ENCODE data around the gene SPOCD1. TPM values are rescaled to one million over a fixed set of nuclear protein-coding genes. Genes with fewer than 3 reads are reported as not detected.

Gene SPOCD1
- total RNA-seq, 1 donor from 2014 or later, result not detected

GRCh38 chr1:31782421-31783410 is 33.1 kb downstream of the SPOCD1 start:
- Histone ChIP-seq H3K9me3 (replicated peaks) (no peaks in the 10 kb centered on the region), H3K4me1 (peaks cover 20% of the 10 kb centered on the region), H3K27ac (replicated peaks) (peak overlapping the region; percentile 43), H3K36me3 (no peaks in the 10 kb centered on the region), H3K4me3 (no peak overlapping the region), H3K27me3 (ENCODE audit: low read depth) (peaks cover 8% of the 10 kb centered on the region)
- no peak for TF ChIP-seq CTCF (IDR thresholded peaks at IDR 0.05; ENCODE audit: borderline replicate concordance)
- intact Hi-C loops (cut with micrococcal nuclease), result loop anchor here (10.0 kb wide), 1 partner anchor 68 kb away; no protein-coding TSS in a partner anchor
- DNase-seq, result no peak

- no peak for DNase-seq
- TF ChIP-seq CTCF (IDR thresholded peaks at IDR 0.05; ENCODE audit: borderline replicate concordance), result no peak
- peak overlapping the region; percentile 43 for H3K27ac ChIP-seq (replicated peaks)
- H3K4me1 ChIP-seq, result peaks cover 20% of the 10 kb centered on the region
- no peaks in the 10 kb centered on the region for H3K9me3 ChIP-seq (replicated peaks)
- H3K4me3 ChIP-seq, result no peak overlapping the region
- intact Hi-C loops (cut with micrococcal nuclease), result loop anchor here (10.0 kb wide), 1 partner anchor 67 kb away; no protein-coding TSS in a partner anchor
- peaks cover 15% of the 10 kb centered on the region for H3K27me3 ChIP-seq (ENCODE audit: low read depth)
- H3K36me3 ChIP-seq, result no peaks in the 10 kb centered on the region
Measured at GRCh38 chr1:31781756-31782371, 34.0 kb downstream of the SPOCD1 start.

GRCh38 chr1:31781138-31781755 is 34.6 kb downstream of the SPOCD1 start:
- no peak for DNase-seq
- Histone ChIP-seq H3K36me3 (no peaks in the 10 kb centered on the region), H3K4me3 (no peak overlapping the region), H3K27ac (replicated peaks) (no peak overlapping the region), H3K27me3 (ENCODE audit: low read depth) (peaks cover 21% of the 10 kb centered on the region), H3K9me3 (replicated peaks) (no peaks in the 10 kb centered on the region), H3K4me1 (peaks cover 20% of the 10 kb centered on the region)
- no peak for TF ChIP-seq CTCF (IDR thresholded peaks at IDR 0.05; ENCODE audit: borderline replicate concordance)
- intact Hi-C loops (cut with micrococcal nuclease), result loop anchor here (10.0 kb wide), 1 partner anchor 66 kb away; no protein-coding TSS in a partner anchor

GRCh38 chr1:31780632-31781031 is 35.2 kb downstream of the SPOCD1 start:
- Histone ChIP-seq H3K4me3 (no peak overlapping the region), H3K4me1 (peaks cover 20% of the 10 kb centered on the region), H3K27me3 (ENCODE audit: low read depth) (peaks cover 27% of the 10 kb centered on the region), H3K36me3 (no peaks in the 10 kb centered on the region), H3K9me3 (replicated peaks) (no peaks in the 10 kb centered on the region), H3K27ac (replicated peaks) (no peak overlapping the region)
- TF ChIP-seq CTCF (IDR thresholded peaks at IDR 0.05; ENCODE audit: borderline replicate concordance), result no peak
- DNase-seq, result no peak
- intact Hi-C loops (cut with micrococcal nuclease), result loop anchor here (10.0 kb wide), 1 partner anchor 66 kb away; no protein-coding TSS in a partner anchor

- Histone ChIP-seq H3K4me3 (no peak overlapping the region), H3K4me1 (peaks cover 20% of the 10 kb centered on the region), H3K9me3 (replicated peaks) (no peaks in the 10 kb centered on the region), H3K36me3 (no peaks in the 10 kb centered on the region), H3K27ac (replicated peaks) (no peak overlapping the region), H3K27me3 (ENCODE audit: low read depth) (peaks cover 36% of the 10 kb centered on the region)
- intact Hi-C loops (cut with micrococcal nuclease), result loop anchor here (10.0 kb wide), 1 partner anchor 65 kb away; no protein-coding TSS in a partner anchor
- TF ChIP-seq CTCF (IDR thresholded peaks at IDR 0.05; ENCODE audit: borderline replicate concordance), result no peak
- DNase-seq, result no peak
Measured at GRCh38 chr1:31779687-31780086, 36.1 kb downstream of the SPOCD1 start.

Measured in left ventricle myocardium inferior (tissue), 1 donor.